ENCODE results near the gene LHX6.

LHX6 gene

DNA sequence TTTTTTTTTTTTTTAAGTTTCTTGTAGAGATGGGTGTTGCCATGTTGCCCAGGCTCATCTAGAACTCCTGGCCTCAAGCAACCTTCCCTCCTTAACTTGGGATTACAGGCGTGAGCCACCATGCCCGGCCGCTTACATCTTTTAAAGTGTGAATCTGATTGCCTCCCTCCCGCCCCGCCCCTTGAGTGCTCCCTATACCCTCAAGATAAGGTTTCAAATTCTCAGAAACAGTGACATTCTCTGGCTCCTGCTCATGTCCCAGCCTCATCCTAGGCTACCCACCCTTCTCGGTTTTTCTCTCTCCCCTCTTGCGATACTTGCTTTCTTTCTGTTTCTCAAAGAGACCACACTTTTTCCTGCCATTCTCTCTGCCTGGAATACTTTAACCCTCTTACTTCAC, 56.6 kb downstream of the LHX6 start:
- DNase-seq (ENCODE audit: low read depth in 1 of 2, low spot score in 1 of 2): no peak
- TF ChIP-seq SPI1 (IDR thresholded peaks at IDR 0.05; ENCODE audit: borderline replicate concordance, low read depth) (no peak), POLR2AphosphoS5 (IDR thresholded peaks at IDR 0.05; ENCODE audit: low read depth) (no peak), GABPA (IDR thresholded peaks at IDR 0.05; ENCODE audit: low read depth) (no peak)
- TF ChIP-seq, protein P1, sequence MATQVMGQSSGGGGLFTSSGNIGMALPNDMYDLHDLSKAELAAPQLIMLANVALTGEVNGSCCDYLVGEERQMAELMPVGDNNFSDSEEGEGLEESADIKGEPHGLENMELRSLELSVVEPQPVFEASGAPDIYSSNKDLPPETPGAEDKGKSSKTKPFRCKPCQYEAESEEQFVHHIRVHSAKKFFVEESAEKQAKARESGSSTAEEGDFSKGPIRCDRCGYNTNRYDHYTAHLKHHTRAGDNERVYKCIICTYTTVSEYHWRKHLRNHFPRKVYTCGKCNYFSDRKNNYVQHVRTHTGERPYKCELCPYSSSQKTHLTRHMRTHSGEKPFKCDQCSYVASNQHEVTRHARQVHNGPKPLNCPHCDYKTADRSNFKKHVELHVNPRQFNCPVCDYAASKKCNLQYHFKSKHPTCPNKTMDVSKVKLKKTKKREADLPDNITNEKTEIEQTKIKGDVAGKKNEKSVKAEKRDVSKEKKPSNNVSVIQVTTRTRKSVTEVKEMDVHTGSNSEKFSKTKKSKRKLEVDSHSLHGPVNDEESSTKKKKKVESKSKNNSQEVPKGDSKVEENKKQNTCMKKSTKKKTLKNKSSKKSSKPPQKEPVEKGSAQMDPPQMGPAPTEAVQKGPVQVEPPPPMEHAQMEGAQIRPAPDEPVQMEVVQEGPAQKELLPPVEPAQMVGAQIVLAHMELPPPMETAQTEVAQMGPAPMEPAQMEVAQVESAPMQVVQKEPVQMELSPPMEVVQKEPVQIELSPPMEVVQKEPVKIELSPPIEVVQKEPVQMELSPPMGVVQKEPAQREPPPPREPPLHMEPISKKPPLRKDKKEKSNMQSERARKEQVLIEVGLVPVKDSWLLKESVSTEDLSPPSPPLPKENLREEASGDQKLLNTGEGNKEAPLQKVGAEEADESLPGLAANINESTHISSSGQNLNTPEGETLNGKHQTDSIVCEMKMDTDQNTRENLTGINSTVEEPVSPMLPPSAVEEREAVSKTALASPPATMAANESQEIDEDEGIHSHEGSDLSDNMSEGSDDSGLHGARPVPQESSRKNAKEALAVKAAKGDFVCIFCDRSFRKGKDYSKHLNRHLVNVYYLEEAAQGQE (IDR thresholded peaks at IDR 0.05; ENCODE audit: insufficient replicate concordance, low read depth): no peak
- TF ChIP-seq, protein P2, sequence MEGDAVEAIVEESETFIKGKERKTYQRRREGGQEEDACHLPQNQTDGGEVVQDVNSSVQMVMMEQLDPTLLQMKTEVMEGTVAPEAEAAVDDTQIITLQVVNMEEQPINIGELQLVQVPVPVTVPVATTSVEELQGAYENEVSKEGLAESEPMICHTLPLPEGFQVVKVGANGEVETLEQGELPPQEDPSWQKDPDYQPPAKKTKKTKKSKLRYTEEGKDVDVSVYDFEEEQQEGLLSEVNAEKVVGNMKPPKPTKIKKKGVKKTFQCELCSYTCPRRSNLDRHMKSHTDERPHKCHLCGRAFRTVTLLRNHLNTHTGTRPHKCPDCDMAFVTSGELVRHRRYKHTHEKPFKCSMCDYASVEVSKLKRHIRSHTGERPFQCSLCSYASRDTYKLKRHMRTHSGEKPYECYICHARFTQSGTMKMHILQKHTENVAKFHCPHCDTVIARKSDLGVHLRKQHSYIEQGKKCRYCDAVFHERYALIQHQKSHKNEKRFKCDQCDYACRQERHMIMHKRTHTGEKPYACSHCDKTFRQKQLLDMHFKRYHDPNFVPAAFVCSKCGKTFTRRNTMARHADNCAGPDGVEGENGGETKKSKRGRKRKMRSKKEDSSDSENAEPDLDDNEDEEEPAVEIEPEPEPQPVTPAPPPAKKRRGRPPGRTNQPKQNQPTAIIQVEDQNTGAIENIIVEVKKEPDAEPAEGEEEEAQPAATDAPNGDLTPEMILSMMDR (IDR thresholded peaks at IDR 0.05; ENCODE audit: insufficient read depth, low read length): no peak
- Histone ChIP-seq H3K27me3 (ENCODE audit: insufficient read depth, poor library complexity, severe bottlenecking) (no peaks in the 10 kb centered on the region), H3K27ac (replicated peaks) (no peak overlapping the region), H3K4me3 (replicated peaks; ENCODE audit: insufficient read depth, low read length) (no peak overlapping the region)

DNA sequence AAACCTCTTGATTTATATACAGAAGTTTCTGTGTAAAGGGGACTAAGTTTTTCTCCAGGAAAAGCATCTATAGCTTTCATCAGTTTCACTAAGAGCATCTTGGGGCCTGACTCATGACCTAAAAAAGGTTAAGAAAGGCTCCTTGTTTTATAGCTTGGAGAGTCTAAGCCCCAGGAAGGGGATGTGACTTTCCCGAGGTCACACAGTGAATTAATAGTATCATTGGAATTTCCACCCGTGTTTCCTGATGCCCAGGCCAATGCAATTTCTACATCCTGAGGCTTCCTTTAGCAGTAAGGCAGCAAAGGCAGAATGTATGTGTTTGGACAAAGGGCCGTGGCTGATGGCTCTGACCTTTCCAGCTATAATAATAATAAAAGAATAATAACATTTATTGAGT, 60.4 kb downstream of the LHX6 start:
- Histone ChIP-seq H3K27ac (replicated peaks) (no peak overlapping the region), H3K27me3 (ENCODE audit: insufficient read depth, poor library complexity, severe bottlenecking) (peaks cover 3% of the 10 kb centered on the region), H3K4me3 (replicated peaks; ENCODE audit: insufficient read depth, low read length) (no peak overlapping the region)
- TF ChIP-seq SPI1 (IDR thresholded peaks at IDR 0.05; ENCODE audit: borderline replicate concordance, low read depth) (no peak), POLR2AphosphoS5 (IDR thresholded peaks at IDR 0.05; ENCODE audit: low read depth) (no peak), GABPA (IDR thresholded peaks at IDR 0.05; ENCODE audit: low read depth) (no peak)
- TF ChIP-seq, protein P1 (IDR thresholded peaks at IDR 0.05; ENCODE audit: insufficient replicate concordance, low read depth): no peak
- TF ChIP-seq, protein P2 (IDR thresholded peaks at IDR 0.05; ENCODE audit: insufficient read depth, low read length): no peak
- DNase-seq (ENCODE audit: low read depth in 1 of 2, low spot score in 1 of 2): no peak

DNA sequence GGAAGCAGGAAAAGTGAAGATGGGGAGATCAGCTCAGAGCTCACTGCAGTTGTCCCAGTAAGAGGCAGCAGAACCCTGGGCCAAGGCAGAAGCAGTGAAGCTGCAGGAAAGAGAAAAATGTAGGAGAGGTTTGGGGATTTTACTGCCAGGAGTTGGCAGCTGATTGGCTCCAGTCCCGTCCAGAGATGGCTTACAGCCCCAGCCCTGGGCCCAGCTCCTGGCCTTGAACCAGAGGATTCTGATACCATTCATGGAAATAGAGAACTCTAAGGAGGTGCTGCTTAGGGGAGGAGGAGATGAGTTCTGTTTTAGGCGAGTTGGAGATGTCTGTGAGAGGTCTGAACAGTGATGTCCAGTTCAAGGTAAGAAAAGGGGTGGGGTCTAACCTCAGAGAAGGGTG, 64.5 kb downstream of the LHX6 start:
- peaks cover 3% of the 10 kb centered on the region for H3K27me3 ChIP-seq (ENCODE audit: insufficient read depth, poor library complexity, severe bottlenecking)
- no peak overlapping the region for H3K27ac ChIP-seq (replicated peaks)
- TF ChIP-seq GABPA (IDR thresholded peaks at IDR 0.05; ENCODE audit: low read depth): no peak
- TF ChIP-seq POLR2AphosphoS5 (IDR thresholded peaks at IDR 0.05; ENCODE audit: low read depth): no peak
- no peak for DNase-seq (ENCODE audit: low read depth in 1 of 2, low spot score in 1 of 2)
- H3K4me3 ChIP-seq (replicated peaks; ENCODE audit: insufficient read depth, low read length): no peak overlapping the region

DNA sequence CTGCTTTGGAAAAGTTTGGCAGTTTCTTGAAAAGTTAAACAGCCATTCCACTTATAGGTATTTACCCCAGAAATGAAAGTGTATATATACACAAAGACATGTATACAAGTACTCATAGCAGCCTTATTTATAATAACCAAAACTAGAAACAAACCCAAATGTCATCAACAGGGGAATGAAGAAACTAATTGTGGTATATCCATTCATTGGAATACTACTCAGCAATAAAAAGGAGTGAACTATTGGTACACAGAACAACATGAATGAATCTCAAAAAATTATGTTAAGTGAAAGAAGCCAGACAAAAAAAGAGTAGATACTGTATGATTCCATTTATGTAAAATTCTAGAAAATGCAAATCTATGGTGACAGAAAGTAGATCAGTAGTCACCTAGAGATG, 66.3 kb downstream of the LHX6 start:
- no peak for TF ChIP-seq POLR2AphosphoS5 (IDR thresholded peaks at IDR 0.05; ENCODE audit: low read depth)
- TF ChIP-seq, protein P1 (IDR thresholded peaks at IDR 0.05; ENCODE audit: insufficient replicate concordance, low read depth): no peak
- TF ChIP-seq SPI1 (IDR thresholded peaks at IDR 0.05; ENCODE audit: borderline replicate concordance, low read depth): no peak
- TF ChIP-seq, protein P2 (IDR thresholded peaks at IDR 0.05; ENCODE audit: insufficient read depth, low read length): no peak
- TF ChIP-seq GABPA (IDR thresholded peaks at IDR 0.05; ENCODE audit: low read depth): no peak
- Histone ChIP-seq H3K27me3 (ENCODE audit: insufficient read depth, poor library complexity, severe bottlenecking) (peaks cover 3% of the 10 kb centered on the region), H3K27ac (replicated peaks) (no peak overlapping the region), H3K4me3 (replicated peaks; ENCODE audit: insufficient read depth, low read length) (no peak overlapping the region)
- no peak for DNase-seq (ENCODE audit: low read depth in 1 of 2, low spot score in 1 of 2)
